Left lung (tissue), 10 donors: Measurements from ENCODE around the gene ZNF8. TPM values are rescaled to one million over a fixed set of nuclear protein-coding genes. Genes with fewer than 3 reads are reported as not detected.

ENCODE experiments used
- ATAC-seq: fragments of 200-7000 bp; cut with Tn5 transposase; one replicate; pipeline ENCODE4 v1.9.1; 2020; ENCODE audit warnings: moderate library complexity
- DNase-seq, 4 donors: peaks; one replicate each; pipeline ENCODE4 v3.0.0-alpha.2; 2013 to 2020
- H3K27ac ChIP-seq, 2 donors: fragments of 200-600 bp; sonication (generic) in 1 of 2; one replicate each; pipeline versions ENCODE4 v1.5.0 to v1.8.0; 2020 to 2021
- H3K27me3 ChIP-seq, 2 donors: fragments of 200-600 bp; sonication (generic) in 1 of 2; one replicate each; pipeline versions ENCODE4 v1.5.0 to v1.8.0; 2020 to 2021
- H3K36me3 ChIP-seq, 2 donors: fragments of 200-600 bp; sonication (generic) in 1 of 2; one replicate each; pipeline versions ENCODE4 v1.5.0 to v1.8.0; 2020 to 2021
- H3K4me1 ChIP-seq, 2 donors: fragments of 200-600 bp; one replicate each; pipeline ENCODE4 v1.8.0; 2021
- H3K4me3 ChIP-seq, 2 donors: fragments of 200-600 bp; sonication (generic) in 1 of 2; one replicate each; pipeline versions ENCODE4 v1.5.0 to v1.8.0; 2020 to 2021; ENCODE audit warnings: mild to moderate bottlenecking in 1 of 2
- H3K9me3 ChIP-seq, 2 donors: fragments of 200-600 bp; sonication (generic) in 1 of 2; one replicate each; pipeline versions ENCODE4 v1.5.0 to v1.8.0; 2020 to 2021
- intact Hi-C, 2 donors: fragments of 100-400 bp; cut with DNase I; formaldehyde crosslinking; loops; one replicate each; pipeline versions ENCODE4 v1.11.2 to v1.14.2; 2022
- microRNA-seq, 2 donors: library from miRNA; unstranded; fragments of <30 nt; microRNA quantifications; one replicate each; pipeline ENCODE4, GENCODE V29; 2019
- polyA plus RNA-seq, 6 donors: library from polyadenylated mRNA; unstranded; fragments of 120-200 nt; gene quantifications; one replicate each; pipeline ENCODE4 v1.2.1, GENCODE V29; 2013; ENCODE audit not compliant: insufficient read length in 6 of 6
- total RNA-seq, 2 donors: library from RNA; stranded (reverse); fragmentation: NEBNext Ultra II Directional; extraction: Animal tissue kit (Norgen Biotek cat#: 25700); gene quantifications; one replicate each; pipeline ENCODE4 v1.2.1, GENCODE V29; 2021
- TF ChIP-seq, protein P1 (sequence below), 2 donors: fragments of 200-600 bp; sonication (generic) in 1 of 2; IDR thresholded peaks; one replicate each; pipeline versions ENCODE4 v1.5.0 to v1.8.0; 2021; ENCODE audit warnings: antibody characterized with exemption in 2 of 2
- donor health status: DM: no; HTN: yes; CAD: no.
- donor health status: DM: no; HTN: no; CAD: no.

Gene ZNF8
- total and polyA plus RNA-seq, 8 donors, result 5.5 to 10.6 (median 9.8) TPM

DNA sequence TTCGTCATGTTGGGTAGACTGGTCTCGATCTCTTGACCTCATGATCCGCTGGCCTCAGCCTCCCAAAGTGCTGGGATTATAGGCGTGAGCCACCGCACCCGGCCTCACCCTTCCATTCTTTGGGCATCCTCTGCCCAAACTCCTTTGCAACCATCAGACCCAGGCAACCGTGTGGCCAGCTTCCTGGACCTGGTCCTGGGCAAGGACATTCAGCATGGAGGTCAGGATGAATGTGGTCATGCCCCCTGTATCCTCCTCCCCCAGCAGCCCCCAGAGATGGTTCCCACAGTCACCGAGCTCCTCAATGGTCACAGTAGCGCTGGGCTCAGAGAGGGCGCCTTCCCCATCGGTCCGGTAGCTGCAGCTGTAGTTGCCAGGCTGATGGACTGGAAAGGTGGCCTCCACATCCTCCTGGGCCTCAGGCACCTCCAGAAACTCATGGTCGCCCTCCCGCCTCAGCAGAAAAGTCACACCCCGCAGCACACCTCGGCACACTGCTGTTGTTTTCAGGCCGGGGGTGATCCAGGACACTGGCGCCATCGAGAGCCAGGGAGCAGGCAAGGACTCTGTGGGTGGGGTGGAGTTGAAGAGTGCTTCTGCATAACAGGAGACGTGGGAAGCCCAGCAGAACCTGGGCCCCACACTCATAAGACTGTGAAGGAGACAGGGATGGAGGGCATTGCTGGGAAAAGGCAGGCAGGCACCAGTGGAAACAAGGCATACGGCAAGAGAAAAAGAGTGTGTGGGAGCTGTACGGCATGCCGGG lies 73.4 kb downstream of the ZNF8 start:
- intact Hi-C loops, result no loop called here
- ATAC-seq (no peak), DNase-seq (no peak)
- H3K36me3 ChIP-seq, result peaks cover 0 to 5% of the 10 kb centered on the region in 2 donors
- peaks cover 0 to 36% of the 10 kb centered on the region in 2 donors for H3K4me1 ChIP-seq
- TF ChIP-seq, protein P1, sequence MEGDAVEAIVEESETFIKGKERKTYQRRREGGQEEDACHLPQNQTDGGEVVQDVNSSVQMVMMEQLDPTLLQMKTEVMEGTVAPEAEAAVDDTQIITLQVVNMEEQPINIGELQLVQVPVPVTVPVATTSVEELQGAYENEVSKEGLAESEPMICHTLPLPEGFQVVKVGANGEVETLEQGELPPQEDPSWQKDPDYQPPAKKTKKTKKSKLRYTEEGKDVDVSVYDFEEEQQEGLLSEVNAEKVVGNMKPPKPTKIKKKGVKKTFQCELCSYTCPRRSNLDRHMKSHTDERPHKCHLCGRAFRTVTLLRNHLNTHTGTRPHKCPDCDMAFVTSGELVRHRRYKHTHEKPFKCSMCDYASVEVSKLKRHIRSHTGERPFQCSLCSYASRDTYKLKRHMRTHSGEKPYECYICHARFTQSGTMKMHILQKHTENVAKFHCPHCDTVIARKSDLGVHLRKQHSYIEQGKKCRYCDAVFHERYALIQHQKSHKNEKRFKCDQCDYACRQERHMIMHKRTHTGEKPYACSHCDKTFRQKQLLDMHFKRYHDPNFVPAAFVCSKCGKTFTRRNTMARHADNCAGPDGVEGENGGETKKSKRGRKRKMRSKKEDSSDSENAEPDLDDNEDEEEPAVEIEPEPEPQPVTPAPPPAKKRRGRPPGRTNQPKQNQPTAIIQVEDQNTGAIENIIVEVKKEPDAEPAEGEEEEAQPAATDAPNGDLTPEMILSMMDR (IDR thresholded peaks at IDR 0.05), result no peak
- H3K27ac ChIP-seq, result no peak overlapping the region
- peaks cover 40 to 96% of the 10 kb centered on the region in 2 donors for H3K27me3 ChIP-seq
- no peaks in the 10 kb centered on the region for H3K9me3 ChIP-seq
- no peak overlapping the region for H3K4me3 ChIP-seq

Small RNAs within 50 kb of the gene (microRNA-seq; reads per million reads assigned to microRNA genes)
- 0 reads per million in 2 donors for gene MIR6806

Other genes starting within 250 kb of the ZNF8 start
- under 1 TPM in 1 of 2 donors, not detected in 1; 0.47 TPM for gene ZSCAN1, start 244.9 kb upstream of the ZNF8 start, total RNA-seq
- 1 to 10 TPM; 1.4 to 3.4 (median 2.4) TPM for gene ZSCAN1, start 244.9 kb upstream of the ZNF8 start, polyA plus RNA-seq
- 1 to 10 TPM; 3.3 to 4.9 TPM for gene ZNF135, start 219.7 kb upstream of the ZNF8 start, total RNA-seq
- 10 to 100 TPM; 22.3 to 32.6 (median 29.0) TPM for gene ZNF135, start 219.7 kb upstream of the ZNF8 start, polyA plus RNA-seq
- 10 to 100 TPM; 32.7 to 58.1 TPM for gene ZSCAN18, start 180.7 kb upstream of the ZNF8 start, total RNA-seq
- gene ZSCAN18, start 180.7 kb upstream of the ZNF8 start, polyA plus RNA-seq, result 10 to 100 TPM; 78.0 to 91.1 (median 84.7) TPM
- gene ZNF329, start 128.2 kb upstream of the ZNF8 start, total RNA-seq, result 10 to 100 TPM in 1 of 2 donors, 1 to 10 TPM in 1; 7.9 to 11.7 TPM
- gene ZNF329, start 128.2 kb upstream of the ZNF8 start, polyA plus RNA-seq, result 10 to 100 TPM; 19.6 to 22.9 (median 21.0) TPM
- 10 to 100 TPM; 19.9 to 25.9 TPM for gene ZNF274, start 95.9 kb upstream of the ZNF8 start, total RNA-seq
- gene ZNF274, start 95.9 kb upstream of the ZNF8 start, polyA plus RNA-seq, result 10 to 100 TPM; 18.7 to 23.7 (median 21.8) TPM
- gene ZNF544, start 50.0 kb upstream of the ZNF8 start, total RNA-seq, result 10 to 100 TPM; 23.8 to 25.4 TPM
- gene ZNF544, start 50.0 kb upstream of the ZNF8 start, polyA plus RNA-seq, result 10 to 100 TPM; 32.8 to 45.7 (median 38.5) TPM
- gene ERVK3-1, start 26.4 kb downstream of the ZNF8 start, total RNA-seq, result 10 to 100 TPM; 25.4 to 31.9 TPM
- 10 to 100 TPM; 46.8 to 52.5 (median 49.4) TPM for gene ERVK3-1, start 26.4 kb downstream of the ZNF8 start, polyA plus RNA-seq
- 1 to 10 TPM; 3.4 to 3.9 TPM for gene ZSCAN22, start 48.0 kb downstream of the ZNF8 start, total RNA-seq
- 1 to 10 TPM; 3.8 to 5.0 (median 4.2) TPM for gene ZSCAN22, start 48.0 kb downstream of the ZNF8 start, polyA plus RNA-seq
- 10 to 100 TPM in 1 of 2 donors, 1 to 10 TPM in 1; 9.8 to 10.2 TPM for gene A1BG, start 74.5 kb downstream of the ZNF8 start, total RNA-seq
- 1 to 10 TPM in 4 of 6 donors, under 1 TPM in 2; 0.81 to 1.9 (median 1.5) TPM for gene A1BG, start 74.5 kb downstream of the ZNF8 start, polyA plus RNA-seq
- 1 to 10 TPM in 1 of 2 donors, under 1 TPM in 1; 0.76 to 1.2 TPM for gene ZNF497, start 83.8 kb downstream of the ZNF8 start, total RNA-seq
- gene ZNF497, start 83.8 kb downstream of the ZNF8 start, polyA plus RNA-seq, result 1 to 10 TPM; 3.0 to 4.4 (median 3.2) TPM
- gene ZNF837, start 102.1 kb downstream of the ZNF8 start, total RNA-seq, result 1 to 10 TPM; 1.7 to 2.1 TPM
- gene ZNF837, start 102.1 kb downstream of the ZNF8 start, polyA plus RNA-seq, result 1 to 10 TPM; 1.9 to 3.7 (median 2.9) TPM
- 1,000 to 10,000 TPM in 1 of 2 donors, 100 to 1,000 TPM in 1; 842 to 1,045 TPM for gene RPS5, start 108.3 kb downstream of the ZNF8 start, total RNA-seq
- gene RPS5, start 108.3 kb downstream of the ZNF8 start, polyA plus RNA-seq, result 1,000 to 10,000 TPM; 1,242 to 1,479 (median 1,313) TPM
- 1 to 10 TPM; 1.9 to 3.2 TPM for gene RNF225, start 116.7 kb downstream of the ZNF8 start, total RNA-seq
- not detected for gene RNF225, start 116.7 kb downstream of the ZNF8 start, polyA plus RNA-seq
- 10 to 100 TPM in 1 of 2 donors, 1 to 10 TPM in 1; 7.4 to 12.7 TPM for gene ZNF584, start 129.7 kb downstream of the ZNF8 start, total RNA-seq
- 10 to 100 TPM in 3 of 6 donors, 1 to 10 TPM in 3; 9.0 to 11.3 (median 10.0) TPM for gene ZNF584, start 129.7 kb downstream of the ZNF8 start, polyA plus RNA-seq
- gene ZNF132, start 161.2 kb downstream of the ZNF8 start, total RNA-seq, result 1 to 10 TPM; 6.2 to 7.1 TPM
- gene ZNF132, start 161.2 kb downstream of the ZNF8 start, polyA plus RNA-seq, result 10 to 100 TPM in 4 of 6 donors, 1 to 10 TPM in 2; 9.6 to 12.9 (median 10.2) TPM
- 1 to 10 TPM; 5.2 to 7.0 TPM for gene ZNF324B, start 172.7 kb downstream of the ZNF8 start, total RNA-seq
- 1 to 10 TPM; 5.4 to 7.8 (median 6.7) TPM for gene ZNF324B, start 172.7 kb downstream of the ZNF8 start, polyA plus RNA-seq
- 1 to 10 TPM; 7.1 to 9.5 TPM for gene ZNF324, start 188.1 kb downstream of the ZNF8 start, total RNA-seq
- 10 to 100 TPM in 1 of 6 donors, 1 to 10 TPM in 5; 8.1 to 10.1 (median 8.6) TPM for gene ZNF324, start 188.1 kb downstream of the ZNF8 start, polyA plus RNA-seq
- gene ZNF446, start 197.4 kb downstream of the ZNF8 start, total RNA-seq, result 1 to 10 TPM; 6.2 to 6.6 TPM
- gene ZNF446, start 197.4 kb downstream of the ZNF8 start, polyA plus RNA-seq, result 10 to 100 TPM; 12.9 to 16.9 (median 15.0) TPM
- gene SLC27A5, start 233.0 kb downstream of the ZNF8 start, total RNA-seq, result 10 to 100 TPM in 1 of 2 donors, 1 to 10 TPM in 1; 6.2 to 11.8 TPM
- 1 to 10 TPM; 7.1 to 9.6 (median 8.1) TPM for gene SLC27A5, start 233.0 kb downstream of the ZNF8 start, polyA plus RNA-seq
- 10 to 100 TPM; 12.7 to 17.7 TPM for gene ZBTB45, start 240.9 kb downstream of the ZNF8 start, total RNA-seq
- 10 to 100 TPM in 4 of 6 donors, 1 to 10 TPM in 2; 7.8 to 13.6 (median 11.3) TPM for gene ZBTB45, start 240.9 kb downstream of the ZNF8 start, polyA plus RNA-seq